Transverse colon (tissue), 4 donors: ENCODE measurements around the gene CIRBP. TPM values are rescaled to one million over a fixed set of nuclear protein-coding genes. Genes with fewer than 3 reads are reported as not detected.

Experiments used
- DNase-seq: peaks from one replicate; pipeline ENCODE4 v3.0.0-alpha.2; 2019
- H3K27ac ChIP-seq, 4 donors: fragments of 200-600 bp; sonication (generic); 2 replicates each; pipeline ENCODE4 v1.5.1; 2016 to 2018; ENCODE audit warnings: inconsistent platforms in 4 of 4
- H3K27me3 ChIP-seq: fragments of 200-600 bp; sonication (generic); 2 replicates; pipeline ENCODE4 v1.5.1; 2017; ENCODE audit warnings: inconsistent platforms
- H3K36me3 ChIP-seq, 4 donors: fragments of 200-600 bp; sonication (generic); 2 replicates each; pipeline ENCODE4 v1.5.1; 2017 to 2019; ENCODE audit warnings: inconsistent platforms in 4 of 4
- H3K4me1 ChIP-seq, 4 donors: fragments of 200-600 bp; sonication (generic); 2 replicates each; pipeline ENCODE4 v1.5.1; 2017 to 2020; ENCODE audit warnings: inconsistent platforms in 4 of 4
- H3K4me3 ChIP-seq, 4 donors: fragments of 200-600 bp; sonication (generic); 1 replicate in 1 of 4; 2 replicates in 3 of 4; pipeline versions ENCODE4 v1.5.1 to v1.6.1; 2017 to 2019; ENCODE audit warnings: inconsistent platforms in 4 of 4
- H3K9me3 ChIP-seq, 2 donors: fragments of 200-600 bp; sonication (generic); 2 replicates each; pipeline ENCODE4 v1.5.1; 2017 to 2019; ENCODE audit warnings: inconsistent platforms in 2 of 2
- CTCF ChIP-seq, 5 experiments: fragments of 200-600 bp in 3 of 5; fragments of 450-650 bp in 2 of 5; sonication (generic) in 3 of 5; IDR thresholded peaks; 1 replicate in 2 of 5; 2 replicates in 3 of 5; pipeline ENCODE4 v1.5.1; 2016 to 2017; ENCODE audit warnings: antibody characterized with exemption in 5 of 5, inconsistent platforms in 3 of 5, mild to moderate bottlenecking in 2 of 5, moderate library complexity in 1 of 5
- EP300 ChIP-seq: sonication (generic); formaldehyde crosslinking; IDR thresholded peaks from one replicate; pipeline ENCODE4 v1.6.1; 2017; ENCODE audit warnings: antibody characterized with exemption, low read depth
- POLR2A ChIP-seq: fragments of 450-650 bp; IDR thresholded peaks from one replicate; pipeline ENCODE4 v1.6.1; 2016; ENCODE audit warnings: antibody characterized with exemption, mild to moderate bottlenecking, moderate library complexity
- POLR2AphosphoS5 ChIP-seq, 3 donors: sonication (generic); formaldehyde crosslinking; IDR thresholded peaks; one replicate each; pipeline ENCODE4 v1.6.1; 2016; ENCODE audit warnings: antibody characterized with exemption in 3 of 3
- WGBS, 2 donors: methylation state at CpG; one replicate each; pipeline ENCODE4 v1.1.5; 2018; ENCODE audit warnings: low coverage in 1 of 2; 5-methylcytosine and 5-hydroxymethylcytosine counted together
- in situ Hi-C, 4 donors: fragments of 200-750 bp; cut with MboI; loops; one replicate each; pipeline versions ENCODE4 v1.15.0 to v1.15.1; 2017; ENCODE audit warnings: low sequenced_read_pairs in 3 of 4, low pct_ligation_motif_present in 1 of 4, low pct_unique_long_range_greater_than_20kb in 1 of 4
- intact Hi-C: fragments of 100-400 bp; cut with DNase I; formaldehyde crosslinking; loops from one replicate; pipeline ENCODE4 v1.15.1; 2023; ENCODE audit warnings: low total_unique reads
- total RNA-seq, 4 donors: library from RNA; depleted of rRNA; stranded (reverse); fragments of >200 nt; gene quantifications; one replicate each; pipeline ENCODE4 v1.1.0, GENCODE V29; 2016

CIRBP gene
- total RNA-seq, 4 donors from 2014 or later = 431 to 488 (median 460) TPM

GRCh38 chr19:1270213-1270853 is 1.2 kb downstream of the CIRBP start:
- H3K36me3 ChIP-seq = peaks cover 0 to 28% (median 13%) of the 10 kb centered on the region in 4 donors
- WGBS, 2 donors = 14 to 24% methylated on average over 2 to 8 of the region's 8 CpGs
- in situ Hi-C loops = no loop called here
- no peaks in the 10 kb centered on the region for H3K9me3 ChIP-seq
- peaks cover 73 to 89% (median 86%) of the 10 kb centered on the region in 4 donors for H3K4me1 ChIP-seq
- intact Hi-C loops = no loop called here
- DNase-seq = no peak
- no peak for TF ChIP-seq EP300
- TF ChIP-seq POLR2AphosphoS5 (IDR thresholded peaks at IDR 0.05) = no peak
- peak overlapping the region; percentile 71 to 85 (median 74) for H3K4me3 ChIP-seq
- H3K27ac ChIP-seq = peak overlapping the region; percentile 98 to 100 (median 100)
- no peaks in the 10 kb centered on the region for H3K27me3 ChIP-seq

DNA sequence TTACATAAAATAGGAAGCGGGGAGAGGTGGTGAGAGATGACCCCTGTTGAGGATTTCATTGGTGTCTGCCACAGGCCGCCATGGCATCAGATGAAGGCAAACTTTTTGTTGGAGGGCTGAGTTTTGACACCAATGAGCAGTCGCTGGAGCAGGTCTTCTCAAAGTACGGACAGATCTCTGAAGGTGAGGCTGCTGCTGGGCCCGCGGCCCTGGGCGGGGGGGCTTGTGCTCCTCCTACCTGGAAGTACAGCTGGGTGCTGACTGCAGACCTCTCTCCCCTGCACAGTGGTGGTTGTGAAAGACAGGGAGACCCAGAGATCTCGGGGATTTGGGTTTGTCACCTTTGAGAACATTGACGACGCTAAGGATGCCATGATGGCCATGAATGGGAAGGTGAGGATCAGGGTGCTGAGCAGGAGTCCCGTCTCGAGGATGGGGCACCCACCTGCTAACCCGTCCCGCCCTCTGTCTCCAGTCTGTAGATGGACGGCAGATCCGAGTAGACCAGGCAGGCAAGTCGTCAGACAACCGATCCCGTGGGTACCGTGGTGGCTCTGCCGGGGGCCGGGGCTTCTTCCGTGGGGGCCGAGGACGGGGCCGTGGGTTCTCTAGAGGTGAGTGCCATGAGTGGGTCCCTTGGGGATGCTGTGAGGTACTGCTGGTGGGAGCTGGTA is 1.9 kb downstream of the CIRBP start:
- peaks cover 67 to 84% (median 80%) of the 10 kb centered on the region in 4 donors for H3K4me1 ChIP-seq
- peak overlapping the region in 3 of 4 donors; percentile 71 to 85 (median 76) for H3K4me3 ChIP-seq
- TF ChIP-seq CTCF (IDR thresholded peaks at IDR 0.05) (no peak), POLR2AphosphoS5 (IDR thresholded peaks at IDR 0.05) (no peak), EP300 (no peak), POLR2A (no peak)
- no peaks in the 10 kb centered on the region for H3K9me3 ChIP-seq
- H3K27ac ChIP-seq = peak overlapping the region; percentile 98 to 100 (median 100)
- in situ Hi-C loops (no loop called here), intact Hi-C loops (no loop called here)
- H3K36me3 ChIP-seq = peaks cover 0 to 28% (median 13%) of the 10 kb centered on the region in 4 donors
- 46 to 94% methylated on average over 2 to 24 of the region's 26 CpGs for WGBS, 2 donors
- no peaks in the 10 kb centered on the region for H3K27me3 ChIP-seq
- no peak for DNase-seq

- no peak for DNase-seq
- H3K27me3 ChIP-seq = no peaks in the 10 kb centered on the region
- H3K36me3 ChIP-seq = peaks cover 0 to 28% (median 13%) of the 10 kb centered on the region in 4 donors
- in situ Hi-C loops = no loop called here
- WGBS, 2 donors = 69 to 100% methylated on average over 5 to 37 of the region's 37 CpGs
- H3K4me1 ChIP-seq = peaks cover 72 to 84% (median 80%) of the 10 kb centered on the region in 4 donors
- H3K9me3 ChIP-seq = no peaks in the 10 kb centered on the region
- no peak for TF ChIP-seq POLR2A
- no peak for TF ChIP-seq EP300
- TF ChIP-seq CTCF (IDR thresholded peaks at IDR 0.05) = no peak
- no peak for TF ChIP-seq POLR2AphosphoS5 (IDR thresholded peaks at IDR 0.05)
- intact Hi-C loops = no loop called here
- peak overlapping the region in 1 of 4 donors; percentile 71 for H3K4me3 ChIP-seq
- peak overlapping the region; percentile 98 to 100 (median 100) for H3K27ac ChIP-seq
Measured at GRCh38 chr19:1271528-1272422, 2.6 kb downstream of the CIRBP start.

DNA sequence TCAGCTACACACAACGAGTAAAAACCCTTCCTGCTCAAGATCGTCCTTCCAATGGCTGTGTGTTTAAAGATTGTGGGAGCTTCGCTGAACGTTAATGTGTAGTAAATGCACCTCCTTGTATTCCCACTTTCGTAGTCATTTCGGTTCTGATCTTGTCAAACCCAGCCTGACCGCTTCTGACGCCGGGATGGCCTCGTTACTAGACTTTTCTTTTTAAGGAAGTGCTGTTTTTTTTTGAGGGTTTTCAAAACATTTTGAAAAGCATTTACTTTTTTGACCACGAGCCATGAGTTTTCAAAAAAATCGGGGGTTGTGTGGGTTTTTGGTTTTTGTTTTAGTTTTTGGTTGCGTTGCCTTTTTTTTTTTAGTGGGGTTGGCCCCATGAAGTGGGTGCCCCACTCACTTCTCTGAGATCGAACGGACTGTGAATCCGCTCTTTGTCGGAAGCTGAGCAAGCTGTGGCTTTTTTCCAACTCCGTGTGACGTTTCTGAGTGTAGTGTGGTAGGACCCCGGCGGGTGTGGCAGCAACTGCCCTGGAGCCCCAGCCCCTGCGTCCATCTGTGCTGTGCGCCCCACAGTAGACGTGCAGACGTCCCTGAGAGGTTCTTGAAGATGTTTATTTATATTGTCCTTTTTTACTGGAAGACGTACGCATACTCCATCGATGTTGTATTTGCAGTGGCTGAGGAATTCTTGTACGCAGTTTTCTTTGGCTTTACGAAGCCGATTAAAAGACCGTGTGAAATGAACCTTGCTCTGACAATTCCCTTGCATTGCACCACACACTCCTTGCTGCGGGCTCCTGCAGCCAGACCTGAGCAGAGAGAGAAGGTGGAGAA is 3.5 kb downstream of the CIRBP start:
- peak overlapping the region in 1 of 4 donors; percentile 71 for H3K4me3 ChIP-seq
- peaks cover 0 to 28% (median 13%) of the 10 kb centered on the region in 4 donors for H3K36me3 ChIP-seq
- 59 to 67% methylated on average over 18 to 33 of the region's 33 CpGs for WGBS, 2 donors
- intact Hi-C loops = no loop called here
- no peak for DNase-seq
- TF ChIP-seq POLR2A (no peak), POLR2AphosphoS5 (IDR thresholded peaks at IDR 0.05) (peak in 2 of 3 donors; percentile 7 to 41), EP300 (no peak)
- H3K4me1 ChIP-seq = peaks cover 66 to 80% (median 78%) of the 10 kb centered on the region in 4 donors
- H3K27me3 ChIP-seq = no peaks in the 10 kb centered on the region
- H3K9me3 ChIP-seq = no peaks in the 10 kb centered on the region
- in situ Hi-C loops = no loop called here
- peak overlapping the region; percentile 98 to 100 (median 100) for H3K27ac ChIP-seq
